A549 (cell line): Measurements from ENCODE around the gene SIRT3.

ENCODE experiments used
- CBX2 ChIP-seq: fragments of 200-600 bp; sonication (generic); IDR thresholded peaks from 2 replicates; pipeline ENCODE4 v1.6.1; 2016; ENCODE audit warnings: low read depth, mild to moderate bottlenecking, borderline replicate concordance
- CBX8 ChIP-seq: fragments of 200-600 bp; sonication (generic); IDR thresholded peaks from 2 replicates; pipeline ENCODE4 v1.6.1; 2016
- EP300 ChIP-seq, 2 experiments: fragments of >200 bp; sonication (Bioruptor Twin); formaldehyde crosslinking; IDR thresholded peaks; 2 replicates in 1 of 2; 3 replicates in 1 of 2; pipeline ENCODE4 v1.6.1; 2016 to 2017
- GATA3 ChIP-seq: IDR thresholded peaks from 2 replicates; pipeline ENCODE4 v1.6.1; 2012; ENCODE audit warnings: borderline replicate concordance
- NR3C1 ChIP-seq: fragments of >200 bp; sonication (Bioruptor Twin); formaldehyde crosslinking; IDR thresholded peaks from 3 replicates; pipeline ENCODE4 v1.6.1; 2017
- PHF8 ChIP-seq: fragments of 200-600 bp; sonication (generic); IDR thresholded peaks from 2 replicates; pipeline ENCODE4 v1.6.1; 2016; ENCODE audit warnings: low read depth, mild to moderate bottlenecking, antibody characterized with exemption, moderate library complexity, borderline replicate concordance
- POLR2A ChIP-seq: IDR thresholded peaks from 2 replicates; pipeline ENCODE4 v1.6.1; 2012; ENCODE audit warnings: mild to moderate bottlenecking, low read length
- RAD21 ChIP-seq, 2 experiments: fragments of >200 bp in 1 of 2; sonication (Bioruptor Twin) in 1 of 2; formaldehyde crosslinking in 1 of 2; IDR thresholded peaks in 1 of 2; conservative IDR thresholded peaks in 1 of 2; 2 replicates in 1 of 2; 3 replicates in 1 of 2; pipeline ENCODE4 v1.6.1; 2012 to 2018; ENCODE audit warnings: inconsistent platforms in 1 of 2
- RCOR1 ChIP-seq: fragments of 150-350 bp; IDR thresholded peaks from 2 replicates; pipeline ENCODE4 v1.6.1; 2014; ENCODE audit warnings: antibody characterized with exemption, low read length, low read depth
- SMC3 ChIP-seq: fragments of >200 bp; sonication (Bioruptor Twin); formaldehyde crosslinking; IDR thresholded peaks from 3 replicates; pipeline ENCODE4 v1.6.1; 2018; ENCODE audit warnings: inconsistent platforms
- TF ChIP-seq, protein P1 (sequence below): fragments of >200 bp; sonication (Bioruptor Twin); formaldehyde crosslinking; IDR thresholded peaks from 3 replicates; pipeline ENCODE4 v1.5.1; 2016
- TF ChIP-seq, protein P2 (sequence below): fragments of 200-600 bp; sonication (generic); IDR thresholded peaks from 2 replicates; pipeline ENCODE4 v1.6.1; 2016; ENCODE audit warnings: antibody characterized with exemption, mild to moderate bottlenecking, moderate library complexity
- TF ChIP-seq, protein P3 (sequence below): fragments of >200 bp; sonication (Bioruptor Twin); formaldehyde crosslinking; IDR thresholded peaks from 2 replicates; pipeline ENCODE4 v1.6.1; 2016

DNA sequence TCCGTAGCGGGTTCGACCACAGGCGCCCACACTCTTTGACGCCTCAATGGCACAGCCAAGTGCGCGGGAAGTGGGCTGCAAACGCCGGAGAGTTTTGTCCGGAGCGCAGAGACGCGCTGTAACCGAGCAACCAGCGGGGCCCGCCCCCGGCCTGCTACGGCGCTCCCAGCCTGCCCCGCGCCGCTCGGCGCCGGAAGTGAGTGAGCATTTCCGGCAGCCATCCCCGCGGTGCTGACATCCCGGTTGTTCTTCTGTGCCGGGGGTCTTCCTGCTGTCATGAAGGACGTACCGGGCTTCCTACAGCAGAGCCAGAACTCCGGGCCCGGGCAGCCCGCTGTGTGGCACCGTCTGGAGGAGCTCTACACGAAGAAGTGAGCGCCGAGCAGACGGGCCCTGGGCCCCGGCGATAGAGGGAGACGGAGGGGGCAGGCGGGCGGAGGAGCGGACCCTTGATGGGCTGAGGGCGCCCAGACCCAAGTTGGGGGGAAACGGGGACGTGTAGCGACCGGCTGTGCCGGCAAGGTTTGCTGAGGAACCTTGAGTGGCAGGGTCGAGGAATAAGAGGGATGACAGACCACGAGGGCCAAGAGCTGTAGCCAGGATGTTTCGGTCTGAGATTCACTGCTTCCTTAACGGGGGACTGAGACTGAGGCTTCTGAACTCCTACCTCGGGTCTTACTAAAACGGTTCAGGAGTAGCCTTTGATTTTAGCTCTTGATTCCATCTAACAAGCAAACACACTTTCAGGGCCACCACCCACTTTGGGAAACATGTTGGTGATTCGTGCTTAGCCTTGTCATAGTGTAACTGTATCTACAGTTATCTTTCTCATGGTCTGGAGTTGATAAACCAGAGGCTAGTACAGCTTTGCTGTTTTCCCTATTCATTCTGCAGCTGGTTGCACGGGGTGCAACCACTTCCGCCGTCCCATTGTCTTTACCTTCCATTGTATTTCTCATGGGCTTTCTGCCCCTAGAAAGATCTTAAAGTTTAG, 929 bp upstream of the SIRT3 start, which contains the start of gene PSMD13:
- TF ChIP-seq POLR2A (peak; percentile 52), RCOR1 (no peak), EP300 (IDR thresholded peaks at IDR 0.05) (no peak), GATA3 (no peak), SMC3 (no peak), CBX8 (no peak), NR3C1 (no peak), CBX2 (no peak), PHF8 (peak; percentile 55), RAD21 (conservative IDR thresholded peaks at IDR 0.05 in 1 of 2, IDR thresholded peaks at IDR 0.05 in 1 of 2) (no peak)
- TF ChIP-seq, protein P1, sequence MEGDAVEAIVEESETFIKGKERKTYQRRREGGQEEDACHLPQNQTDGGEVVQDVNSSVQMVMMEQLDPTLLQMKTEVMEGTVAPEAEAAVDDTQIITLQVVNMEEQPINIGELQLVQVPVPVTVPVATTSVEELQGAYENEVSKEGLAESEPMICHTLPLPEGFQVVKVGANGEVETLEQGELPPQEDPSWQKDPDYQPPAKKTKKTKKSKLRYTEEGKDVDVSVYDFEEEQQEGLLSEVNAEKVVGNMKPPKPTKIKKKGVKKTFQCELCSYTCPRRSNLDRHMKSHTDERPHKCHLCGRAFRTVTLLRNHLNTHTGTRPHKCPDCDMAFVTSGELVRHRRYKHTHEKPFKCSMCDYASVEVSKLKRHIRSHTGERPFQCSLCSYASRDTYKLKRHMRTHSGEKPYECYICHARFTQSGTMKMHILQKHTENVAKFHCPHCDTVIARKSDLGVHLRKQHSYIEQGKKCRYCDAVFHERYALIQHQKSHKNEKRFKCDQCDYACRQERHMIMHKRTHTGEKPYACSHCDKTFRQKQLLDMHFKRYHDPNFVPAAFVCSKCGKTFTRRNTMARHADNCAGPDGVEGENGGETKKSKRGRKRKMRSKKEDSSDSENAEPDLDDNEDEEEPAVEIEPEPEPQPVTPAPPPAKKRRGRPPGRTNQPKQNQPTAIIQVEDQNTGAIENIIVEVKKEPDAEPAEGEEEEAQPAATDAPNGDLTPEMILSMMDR, result no peak
- TF ChIP-seq, protein P2, sequence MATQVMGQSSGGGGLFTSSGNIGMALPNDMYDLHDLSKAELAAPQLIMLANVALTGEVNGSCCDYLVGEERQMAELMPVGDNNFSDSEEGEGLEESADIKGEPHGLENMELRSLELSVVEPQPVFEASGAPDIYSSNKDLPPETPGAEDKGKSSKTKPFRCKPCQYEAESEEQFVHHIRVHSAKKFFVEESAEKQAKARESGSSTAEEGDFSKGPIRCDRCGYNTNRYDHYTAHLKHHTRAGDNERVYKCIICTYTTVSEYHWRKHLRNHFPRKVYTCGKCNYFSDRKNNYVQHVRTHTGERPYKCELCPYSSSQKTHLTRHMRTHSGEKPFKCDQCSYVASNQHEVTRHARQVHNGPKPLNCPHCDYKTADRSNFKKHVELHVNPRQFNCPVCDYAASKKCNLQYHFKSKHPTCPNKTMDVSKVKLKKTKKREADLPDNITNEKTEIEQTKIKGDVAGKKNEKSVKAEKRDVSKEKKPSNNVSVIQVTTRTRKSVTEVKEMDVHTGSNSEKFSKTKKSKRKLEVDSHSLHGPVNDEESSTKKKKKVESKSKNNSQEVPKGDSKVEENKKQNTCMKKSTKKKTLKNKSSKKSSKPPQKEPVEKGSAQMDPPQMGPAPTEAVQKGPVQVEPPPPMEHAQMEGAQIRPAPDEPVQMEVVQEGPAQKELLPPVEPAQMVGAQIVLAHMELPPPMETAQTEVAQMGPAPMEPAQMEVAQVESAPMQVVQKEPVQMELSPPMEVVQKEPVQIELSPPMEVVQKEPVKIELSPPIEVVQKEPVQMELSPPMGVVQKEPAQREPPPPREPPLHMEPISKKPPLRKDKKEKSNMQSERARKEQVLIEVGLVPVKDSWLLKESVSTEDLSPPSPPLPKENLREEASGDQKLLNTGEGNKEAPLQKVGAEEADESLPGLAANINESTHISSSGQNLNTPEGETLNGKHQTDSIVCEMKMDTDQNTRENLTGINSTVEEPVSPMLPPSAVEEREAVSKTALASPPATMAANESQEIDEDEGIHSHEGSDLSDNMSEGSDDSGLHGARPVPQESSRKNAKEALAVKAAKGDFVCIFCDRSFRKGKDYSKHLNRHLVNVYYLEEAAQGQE, result no peak; the same call in 1 of the 2 replicates
- TF ChIP-seq, protein P3, sequence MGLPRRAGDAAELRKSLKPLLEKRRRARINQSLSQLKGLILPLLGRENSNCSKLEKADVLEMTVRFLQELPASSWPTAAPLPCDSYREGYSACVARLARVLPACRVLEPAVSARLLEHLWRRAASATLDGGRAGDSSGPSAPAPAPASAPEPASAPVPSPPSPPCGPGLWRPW, result no peak
